Measurements from ENCODE around the gene MIDN.
A peak's percentile ranks its signal among the peaks of the same experiment; 100 is the strongest.

Gene MIDN

GRCh38 chr19:1252221-1252820 is 3.9 kb downstream of the MIDN start:
- no peaks in the 10 kb centered on the region; the same call in 1 of the 2 replicates for H3K9me3 ChIP-seq
- peak; percentile 64 for DNase-seq
- H3K4me3 ChIP-seq (ENCODE audit: low read depth, low read length): peak overlapping the region; percentile 78
- TF ChIP-seq, protein P1, sequence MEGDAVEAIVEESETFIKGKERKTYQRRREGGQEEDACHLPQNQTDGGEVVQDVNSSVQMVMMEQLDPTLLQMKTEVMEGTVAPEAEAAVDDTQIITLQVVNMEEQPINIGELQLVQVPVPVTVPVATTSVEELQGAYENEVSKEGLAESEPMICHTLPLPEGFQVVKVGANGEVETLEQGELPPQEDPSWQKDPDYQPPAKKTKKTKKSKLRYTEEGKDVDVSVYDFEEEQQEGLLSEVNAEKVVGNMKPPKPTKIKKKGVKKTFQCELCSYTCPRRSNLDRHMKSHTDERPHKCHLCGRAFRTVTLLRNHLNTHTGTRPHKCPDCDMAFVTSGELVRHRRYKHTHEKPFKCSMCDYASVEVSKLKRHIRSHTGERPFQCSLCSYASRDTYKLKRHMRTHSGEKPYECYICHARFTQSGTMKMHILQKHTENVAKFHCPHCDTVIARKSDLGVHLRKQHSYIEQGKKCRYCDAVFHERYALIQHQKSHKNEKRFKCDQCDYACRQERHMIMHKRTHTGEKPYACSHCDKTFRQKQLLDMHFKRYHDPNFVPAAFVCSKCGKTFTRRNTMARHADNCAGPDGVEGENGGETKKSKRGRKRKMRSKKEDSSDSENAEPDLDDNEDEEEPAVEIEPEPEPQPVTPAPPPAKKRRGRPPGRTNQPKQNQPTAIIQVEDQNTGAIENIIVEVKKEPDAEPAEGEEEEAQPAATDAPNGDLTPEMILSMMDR (IDR thresholded peaks at IDR 0.05; ENCODE audit: low read depth, low read length): no peak
- peaks cover 14% of the 10 kb centered on the region for H3K4me1 ChIP-seq
- peaks cover 58% of the 10 kb centered on the region for H3K36me3 ChIP-seq
- H3K27me3 ChIP-seq: no peaks in the 10 kb centered on the region

DNA sequence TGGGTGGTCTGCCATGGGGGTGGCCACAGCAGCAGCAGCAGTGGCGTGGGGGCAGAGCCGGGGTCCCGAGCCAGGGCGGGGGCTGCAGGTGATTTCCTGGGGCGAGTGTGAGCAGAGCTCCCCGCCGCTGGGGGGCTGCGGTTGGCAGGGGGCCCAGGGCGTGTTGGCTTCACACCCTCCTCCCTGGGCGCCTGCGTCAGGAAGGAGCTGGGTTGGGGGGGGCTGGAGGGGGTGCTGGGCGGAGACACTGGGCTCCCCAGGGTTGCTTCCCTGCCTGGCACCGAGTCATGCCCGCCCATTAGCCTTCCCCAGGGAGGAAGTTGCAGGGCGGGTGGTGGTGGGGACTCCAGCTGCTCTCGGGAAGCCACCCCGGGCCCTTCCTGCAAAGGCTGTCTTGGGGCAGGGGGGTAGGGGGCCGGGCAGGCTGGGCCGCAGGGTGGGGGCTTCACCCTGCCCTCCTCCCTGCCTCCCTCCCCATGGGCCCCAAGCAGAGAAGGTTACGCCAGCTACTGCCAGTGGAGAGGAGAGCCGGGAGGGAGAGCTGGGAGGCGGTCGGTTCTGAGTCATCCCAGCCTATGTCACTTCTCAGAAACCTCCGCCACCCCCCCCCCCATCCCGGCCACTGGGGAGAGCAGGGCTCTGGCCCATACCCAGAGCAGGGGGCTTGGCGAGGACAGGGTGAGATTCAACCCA is 4.6 kb downstream of the MIDN start:
- peak overlapping the region; percentile 78 for H3K4me3 ChIP-seq (ENCODE audit: low read depth, low read length)
- peaks cover 64% of the 10 kb centered on the region for H3K36me3 ChIP-seq
- no peaks in the 10 kb centered on the region for H3K27me3 ChIP-seq
- no peaks in the 10 kb centered on the region; the same call in 1 of the 2 replicates for H3K9me3 ChIP-seq
- H3K4me1 ChIP-seq: peaks cover 12% of the 10 kb centered on the region
- TF ChIP-seq, protein P1 (IDR thresholded peaks at IDR 0.05; ENCODE audit: low read depth, low read length): no peak
- DNase-seq: peak; percentile 83

DNA sequence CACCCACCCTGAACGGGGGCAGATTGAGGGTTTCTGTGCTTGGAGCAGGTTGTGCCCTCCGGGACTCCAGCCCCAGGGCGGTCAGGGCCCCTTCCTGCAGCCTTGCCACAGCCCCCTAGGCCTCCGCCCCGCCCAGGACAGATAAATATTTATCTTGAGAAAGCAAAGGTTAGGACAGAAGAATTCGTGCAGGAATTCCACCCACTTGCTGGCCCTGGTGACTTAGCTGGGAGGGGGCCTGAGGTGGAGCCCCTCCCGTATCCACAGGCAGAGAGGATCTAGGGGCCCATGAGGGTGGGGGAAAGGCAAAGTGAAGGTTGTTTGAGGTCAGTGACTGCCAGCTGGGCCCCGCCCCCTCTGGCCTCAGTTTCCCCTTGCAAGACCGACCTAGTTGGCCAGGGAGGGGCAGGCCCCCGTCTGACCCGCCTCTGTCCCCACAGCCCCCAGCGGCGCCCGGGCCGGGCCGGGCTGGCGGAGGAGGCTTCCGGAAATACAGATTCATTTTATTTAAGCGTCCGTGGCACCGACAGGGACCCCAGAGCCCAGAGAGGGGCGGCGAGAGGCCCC is 5.2 kb downstream of the MIDN start:
- Histone ChIP-seq H3K4me3 (ENCODE audit: low read depth, low read length) (peak overlapping the region; percentile 78), H3K4me1 (peaks cover 10% of the 10 kb centered on the region), H3K9me3 (no peaks in the 10 kb centered on the region), H3K27me3 (no peaks in the 10 kb centered on the region), H3K36me3 (peaks cover 67% of the 10 kb centered on the region)
- no peak for DNase-seq
- TF ChIP-seq, protein P1 (IDR thresholded peaks at IDR 0.05; ENCODE audit: low read depth, low read length): no peak

DNA sequence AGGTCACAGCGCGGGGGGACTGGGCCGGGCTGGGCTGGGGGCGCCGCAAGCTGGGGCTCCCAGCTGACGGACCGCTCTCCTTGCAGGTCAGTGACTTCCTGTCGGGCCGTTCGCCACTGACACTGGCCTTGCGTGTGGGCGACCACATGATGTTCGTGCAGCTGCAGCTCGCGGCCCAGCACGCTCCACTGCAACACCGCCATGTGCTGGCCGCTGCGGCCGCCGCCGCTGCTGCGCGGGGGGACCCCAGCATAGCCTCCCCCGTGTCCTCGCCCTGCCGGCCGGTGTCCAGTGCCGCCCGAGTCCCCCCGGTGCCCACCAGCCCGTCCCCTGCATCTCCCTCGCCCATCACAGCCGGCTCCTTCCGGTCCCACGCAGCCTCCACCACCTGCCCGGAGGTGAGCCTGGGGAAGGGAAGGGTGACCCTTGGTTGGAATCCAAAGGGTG is 5.7 kb downstream of the MIDN start:
- Histone ChIP-seq H3K4me3 (ENCODE audit: low read depth, low read length) (no peak overlapping the region), H3K27me3 (no peaks in the 10 kb centered on the region), H3K9me3 (no peaks in the 10 kb centered on the region), H3K4me1 (peaks cover 14% of the 10 kb centered on the region), H3K36me3 (peaks cover 67% of the 10 kb centered on the region)
- TF ChIP-seq, protein P1 (IDR thresholded peaks at IDR 0.05; ENCODE audit: low read depth, low read length): no peak
- no peak for DNase-seq

- Histone ChIP-seq H3K9me3 (no peaks in the 10 kb centered on the region), H3K27me3 (no peaks in the 10 kb centered on the region), H3K36me3 (peaks cover 67% of the 10 kb centered on the region), H3K4me3 (ENCODE audit: low read depth, low read length) (no peak overlapping the region), H3K4me1 (peaks cover 18% of the 10 kb centered on the region)
- TF ChIP-seq, protein P1 (IDR thresholded peaks at IDR 0.05; ENCODE audit: low read depth, low read length): no peak
- DNase-seq: no peak
Observed at GRCh38 chr19:1254530-1255185, 6.3 kb downstream of the MIDN start.

Measured in BE2C (cell line).